Kidney epithelial cell (primary cell): Measurements from ENCODE around the gene ANKS1A. TPM values are rescaled to one million over a fixed set of nuclear protein-coding genes. Genes with fewer than 3 reads are reported as not detected.

Experiments used
- DNase-seq: peaks from one replicate; pipeline ENCODE4 v3.0.0-alpha.2; 2010; ENCODE audit warnings: low read depth
- H3K27me3 ChIP-seq: 2 replicates; pipeline ENCODE4 v1.6.0; 2011; ENCODE audit warnings: low read length; ENCODE audit not compliant: control insufficient read depth, insufficient read depth
- H3K36me3 ChIP-seq: 2 replicates; pipeline ENCODE4 v1.5.1; 2011; ENCODE audit warnings: low read length; ENCODE audit not compliant: control insufficient read depth, insufficient read depth
- H3K4me3 ChIP-seq: 2 replicates; pipeline ENCODE4 v1.5.1; 2011; ENCODE audit warnings: low read depth, mild to moderate bottlenecking, control low read depth, low read length
- CTCF ChIP-seq: IDR thresholded peaks from 2 replicates; pipeline ENCODE4 v1.5.1; 2011; ENCODE audit warnings: mild to moderate bottlenecking, moderate library complexity, low read length, control low read depth, inconsistent platforms; ENCODE audit not compliant: insufficient read depth, poor library complexity, severe bottlenecking
- total RNA-seq: library from RNA; depleted of rRNA; stranded (reverse); fragments of >200 nt; gene quantifications from 2 replicates; pipeline ENCODE4 v1.2.3, GENCODE V29; 2015

Gene ANKS1A
- total RNA-seq, 1 donor from 2014 or later, result 20.2 TPM

GRCh38 chr6:35054743-35055130, 165.7 kb downstream of the ANKS1A start:
- no peaks in the 10 kb centered on the region for H3K27me3 ChIP-seq
- TF ChIP-seq CTCF, result no peak
- H3K36me3 ChIP-seq, result peaks cover 1% of the 10 kb centered on the region
- H3K4me3 ChIP-seq, result no peak overlapping the region
- no peak for DNase-seq

GRCh38 chr6:35055891-35056290, 166.8 kb downstream of the ANKS1A start:
- no peaks in the 10 kb centered on the region for H3K27me3 ChIP-seq
- TF ChIP-seq CTCF, result no peak
- H3K36me3 ChIP-seq, result peaks cover 1% of the 10 kb centered on the region
- DNase-seq, result no peak
- no peak overlapping the region for H3K4me3 ChIP-seq

- no peak overlapping the region for H3K4me3 ChIP-seq
- DNase-seq, result no peak
- peaks cover 1% of the 10 kb centered on the region for H3K36me3 ChIP-seq
- no peaks in the 10 kb centered on the region for H3K27me3 ChIP-seq
- TF ChIP-seq CTCF, result no peak
Measured at GRCh38 chr6:35056952-35057351, 167.9 kb downstream of the ANKS1A start.

- no peak for TF ChIP-seq CTCF
- DNase-seq, result no peak
- Histone ChIP-seq H3K4me3 (no peak overlapping the region), H3K27me3 (no peaks in the 10 kb centered on the region), H3K36me3 (peaks cover 1% of the 10 kb centered on the region)
Measured at GRCh38 chr6:35057449-35058357, 168.6 kb downstream of the ANKS1A start.

- H3K36me3 ChIP-seq, result peaks cover 1% of the 10 kb centered on the region
- no peaks in the 10 kb centered on the region for H3K27me3 ChIP-seq
- TF ChIP-seq CTCF, result no peak
- no peak overlapping the region for H3K4me3 ChIP-seq
- DNase-seq, result no peak
Measured at GRCh38 chr6:35058358-35058675, 169.3 kb downstream of the ANKS1A start.
